SK-N-SH treated with all-trans-retinoic acid at 6 μM for 48 hours (cell line): Measurements from ENCODE around the gene RBPJ.

Experiments used
- ATAC-seq: fragments of 200-7000 bp; cut with Tn5 transposase; 3 replicates; pipeline ENCODE4 v1.9.1; 2020; ENCODE audit warnings: mild to moderate bottlenecking, moderate library complexity
- ARNTL ChIP-seq: fragments of 450-650 bp; formaldehyde crosslinking; IDR thresholded peaks from 2 replicates; pipeline ENCODE4 v1.5.0; 2020; ENCODE audit warnings: low read depth, mild to moderate bottlenecking, moderate library complexity, borderline replicate concordance
- BACH2 ChIP-seq: fragments of 250-450 bp; sonication (Bioruptor Pico); IDR thresholded peaks from 2 replicates; pipeline ENCODE4 v1.9.0; 2021; ENCODE audit warnings: mild to moderate bottlenecking, borderline replicate concordance
- CREB5 ChIP-seq: fragments of 250-450 bp; sonication (Bioruptor Pico); IDR thresholded peaks from 2 replicates; pipeline ENCODE4 v1.5.1; 2020; ENCODE audit warnings: low read depth, mild to moderate bottlenecking, moderate library complexity
- CSDC2 ChIP-seq: fragments of 250-450 bp; sonication (Bioruptor Pico); IDR thresholded peaks from 2 replicates; pipeline ENCODE4 v1.5.0; 2020; ENCODE audit warnings: mild to moderate bottlenecking, moderate library complexity
- CSRNP3 ChIP-seq: fragments of 250-450 bp; sonication (Bioruptor Pico); IDR thresholded peaks from 2 replicates; pipeline ENCODE4 v1.5.1; 2021; ENCODE audit warnings: mild to moderate bottlenecking, moderate library complexity
- ESRRG ChIP-seq: fragments of 250-450 bp; sonication (Bioruptor Pico); IDR thresholded peaks from 2 replicates; pipeline ENCODE4 v1.6.1; 2021; ENCODE audit warnings: mild to moderate bottlenecking
- GLIS3 ChIP-seq: fragments of 250-450 bp; sonication (Bioruptor Pico); IDR thresholded peaks from 2 replicates; pipeline ENCODE4 v1.5.0; 2020; ENCODE audit warnings: mild to moderate bottlenecking, moderate library complexity
- ISL1 ChIP-seq: fragments of 250-450 bp; sonication (Bioruptor Pico); IDR thresholded peaks from 2 replicates; pipeline ENCODE4 v2.1.2; 2022; ENCODE audit warnings: mild to moderate bottlenecking, moderate library complexity
- OSR1 ChIP-seq: fragments of 250-450 bp; sonication (Bioruptor Pico); IDR thresholded peaks from 2 replicates; pipeline ENCODE4 v1.8.0; 2022; ENCODE audit warnings: moderate library complexity, mild to moderate bottlenecking, inconsistent platforms
- POU6F1 ChIP-seq: fragments of 250-450 bp; sonication (Bioruptor Pico); IDR thresholded peaks from 2 replicates; pipeline ENCODE4 v1.8.0; 2021; ENCODE audit warnings: low read depth, mild to moderate bottlenecking, moderate library complexity, borderline replicate concordance
- PPARA ChIP-seq: fragments of 250-450 bp; sonication (Bioruptor Pico); IDR thresholded peaks from 2 replicates; pipeline ENCODE4 v1.5.0; 2020; ENCODE audit warnings: mild to moderate bottlenecking, borderline replicate concordance
- RARB ChIP-seq: fragments of 250-450 bp; sonication (Bioruptor Pico); IDR thresholded peaks from 2 replicates; pipeline ENCODE4 v1.8.0; 2021; ENCODE audit warnings: mild to moderate bottlenecking, moderate library complexity
- TCF4 ChIP-seq: fragments of 250-450 bp; sonication (Bioruptor Pico); IDR thresholded peaks from 2 replicates; pipeline ENCODE4 v1.8.0; 2021; ENCODE audit warnings: mild to moderate bottlenecking, moderate library complexity, borderline replicate concordance
- TOX ChIP-seq: fragments of 250-450 bp; sonication (Bioruptor Pico); IDR thresholded peaks from 2 replicates; pipeline ENCODE4 v1.8.0; 2021; ENCODE audit warnings: mild to moderate bottlenecking, moderate library complexity, borderline replicate concordance
- ZFP3 ChIP-seq: fragments of 250-450 bp; sonication (Bioruptor Pico); IDR thresholded peaks from 2 replicates; pipeline ENCODE4 v1.5.0; 2020; ENCODE audit warnings: mild to moderate bottlenecking, moderate library complexity
- ZFP30 ChIP-seq: fragments of 450-650 bp; formaldehyde crosslinking; IDR thresholded peaks from 2 replicates; pipeline ENCODE4 v1.5.0; 2022; ENCODE audit warnings: mild to moderate bottlenecking, moderate library complexity
- ZNF565 ChIP-seq: fragments of 450-650 bp; formaldehyde crosslinking; conservative IDR thresholded peaks from 2 replicates; pipeline ENCODE4 v1.5.0; 2020; ENCODE audit warnings: low read depth, mild to moderate bottlenecking, moderate library complexity
- ZNF70 ChIP-seq: fragments of 450-650 bp; formaldehyde crosslinking; IDR thresholded peaks from 2 replicates; pipeline ENCODE4 v1.5.0; 2020; ENCODE audit warnings: mild to moderate bottlenecking, moderate library complexity
- ZNF8 ChIP-seq: fragments of 450-650 bp; formaldehyde crosslinking; IDR thresholded peaks from 2 replicates; pipeline ENCODE4 v1.5.0; 2020; ENCODE audit warnings: mild to moderate bottlenecking, moderate library complexity
- TF ChIP-seq, protein P1 (sequence below): fragments of 250-450 bp; sonication (Bioruptor Pico); IDR thresholded peaks from 2 replicates; pipeline ENCODE4 v1.5.0; 2020; ENCODE audit warnings: mild to moderate bottlenecking, moderate library complexity
- TF ChIP-seq, protein P2 (sequence below): fragments of 250-450 bp; sonication (Bioruptor Pico); IDR thresholded peaks from 2 replicates; pipeline ENCODE4 v1.8.0; 2020; ENCODE audit warnings: mild to moderate bottlenecking, moderate library complexity, borderline replicate concordance

Gene RBPJ

DNA sequence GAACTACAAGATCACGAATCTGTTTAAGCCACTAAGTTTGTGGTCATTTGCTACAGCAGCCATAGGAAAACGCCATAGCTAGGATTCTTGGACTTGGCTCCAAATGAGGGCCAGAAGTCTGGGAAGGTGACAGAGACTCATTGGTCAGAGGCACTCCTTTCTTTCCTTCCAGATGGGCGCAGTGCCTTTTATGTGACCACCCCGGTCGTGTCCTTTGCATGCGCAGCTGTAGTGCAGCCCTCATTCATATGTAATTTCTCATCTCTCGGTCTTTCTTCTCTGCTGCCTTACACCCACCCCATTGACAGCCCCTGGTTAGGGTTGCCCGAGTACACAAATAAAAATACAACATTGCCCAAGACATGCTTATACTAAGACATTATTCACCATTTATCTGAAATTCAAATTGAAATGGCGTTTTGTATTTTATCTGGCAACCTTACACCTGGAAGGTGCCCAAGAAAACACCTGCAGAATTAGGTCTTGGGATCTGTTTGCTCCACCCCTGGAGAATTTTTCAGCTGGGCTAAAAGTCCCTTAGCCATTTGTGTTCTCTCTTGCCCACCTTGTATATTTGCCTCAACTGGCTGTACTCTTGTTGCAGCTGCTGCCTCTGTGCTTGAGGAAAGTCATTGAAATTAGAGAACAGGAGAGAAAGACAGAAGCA is 147.6 kb downstream of the RBPJ start:
- ATAC-seq = no peak
- TF ChIP-seq, protein P1, sequence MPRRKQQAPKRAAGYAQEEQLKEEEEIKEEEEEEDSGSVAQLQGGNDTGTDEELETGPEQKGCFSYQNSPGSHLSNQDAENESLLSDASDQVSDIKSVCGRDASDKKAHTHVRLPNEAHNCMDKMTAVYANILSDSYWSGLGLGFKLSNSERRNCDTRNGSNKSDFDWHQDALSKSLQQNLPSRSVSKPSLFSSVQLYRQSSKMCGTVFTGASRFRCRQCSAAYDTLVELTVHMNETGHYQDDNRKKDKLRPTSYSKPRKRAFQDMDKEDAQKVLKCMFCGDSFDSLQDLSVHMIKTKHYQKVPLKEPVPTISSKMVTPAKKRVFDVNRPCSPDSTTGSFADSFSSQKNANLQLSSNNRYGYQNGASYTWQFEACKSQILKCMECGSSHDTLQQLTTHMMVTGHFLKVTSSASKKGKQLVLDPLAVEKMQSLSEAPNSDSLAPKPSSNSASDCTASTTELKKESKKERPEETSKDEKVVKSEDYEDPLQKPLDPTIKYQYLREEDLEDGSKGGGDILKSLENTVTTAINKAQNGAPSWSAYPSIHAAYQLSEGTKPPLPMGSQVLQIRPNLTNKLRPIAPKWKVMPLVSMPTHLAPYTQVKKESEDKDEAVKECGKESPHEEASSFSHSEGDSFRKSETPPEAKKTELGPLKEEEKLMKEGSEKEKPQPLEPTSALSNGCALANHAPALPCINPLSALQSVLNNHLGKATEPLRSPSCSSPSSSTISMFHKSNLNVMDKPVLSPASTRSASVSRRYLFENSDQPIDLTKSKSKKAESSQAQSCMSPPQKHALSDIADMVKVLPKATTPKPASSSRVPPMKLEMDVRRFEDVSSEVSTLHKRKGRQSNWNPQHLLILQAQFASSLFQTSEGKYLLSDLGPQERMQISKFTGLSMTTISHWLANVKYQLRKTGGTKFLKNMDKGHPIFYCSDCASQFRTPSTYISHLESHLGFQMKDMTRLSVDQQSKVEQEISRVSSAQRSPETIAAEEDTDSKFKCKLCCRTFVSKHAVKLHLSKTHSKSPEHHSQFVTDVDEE = no peak
- TF ChIP-seq TCF4 (CRISPR knock-in tag) (no peak), ARNTL (no peak), ZFP30 (CRISPR knock-in tag) (no peak), TOX (CRISPR knock-in tag) (no peak), ZNF70 (CRISPR knock-in tag) (no peak), ZNF8 (CRISPR knock-in tag) (no peak)
- TF ChIP-seq, all 23 proteins: peak for 0

DNA sequence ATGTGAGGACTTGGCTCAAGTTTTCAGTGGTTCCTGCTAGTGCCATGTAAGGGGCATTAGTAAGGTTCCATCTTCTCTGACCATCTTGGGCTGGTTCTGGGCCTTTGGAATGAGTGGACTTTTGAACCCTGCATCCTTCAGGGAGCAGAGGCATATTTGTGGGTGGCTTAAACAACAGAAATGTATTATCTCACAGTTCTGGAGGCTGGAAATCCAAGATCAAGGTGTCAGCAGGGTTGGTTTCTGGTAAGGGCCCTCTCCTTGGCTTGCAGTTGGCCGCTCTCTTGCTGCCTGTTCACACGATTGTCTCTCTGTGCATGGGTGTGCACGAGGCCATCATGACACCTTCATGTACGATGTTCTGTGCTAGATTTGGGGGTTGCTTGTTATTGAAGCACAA is 148.2 kb downstream of the RBPJ start:
- ATAC-seq = no peak
- no peak for TF ChIP-seq TOX (CRISPR knock-in tag)
- no peak for TF ChIP-seq ESRRG
- TF ChIP-seq CSRNP3 (CRISPR knock-in tag) = no peak
- no peak for TF ChIP-seq ZFP30 (CRISPR knock-in tag)
- no peak for TF ChIP-seq PPARA
- no peak for TF ChIP-seq POU6F1 (CRISPR knock-in tag)
- TF ChIP-seq ZNF70 (CRISPR knock-in tag) = no peak
- TF ChIP-seq RARB (CRISPR knock-in tag) = no peak
- TF ChIP-seq OSR1 (CRISPR knock-in tag) = no peak
- no peak for TF ChIP-seq ZNF8 (CRISPR knock-in tag)
- no peak for TF ChIP-seq CREB5 (CRISPR knock-in tag)
- TF ChIP-seq ARNTL = no peak
- TF ChIP-seq ZFP3 (CRISPR knock-in tag) = no peak
- TF ChIP-seq ZNF565 (CRISPR knock-in tag) = no peak

DNA sequence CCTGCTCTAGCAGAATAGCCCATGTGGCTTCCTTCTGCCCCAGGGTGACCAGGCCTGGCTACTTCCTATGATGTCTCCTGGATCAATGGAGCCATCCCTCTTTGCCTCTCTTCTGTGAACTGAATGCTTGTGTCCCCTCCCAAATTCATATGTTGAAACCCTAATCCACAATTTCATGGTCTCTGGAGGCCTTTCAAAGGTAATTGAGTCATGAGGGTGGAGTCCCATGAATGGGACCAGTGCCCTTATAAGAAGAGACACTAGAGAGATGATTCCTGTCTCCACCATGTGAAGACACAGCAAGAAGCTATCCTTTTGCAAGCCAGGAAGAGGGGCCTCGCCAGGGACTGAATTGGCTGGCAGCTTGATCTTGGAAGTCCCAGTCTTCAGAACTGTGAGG is 151.1 kb downstream of the RBPJ start:
- ATAC-seq = no peak
- no peak for TF ChIP-seq ZNF565 (CRISPR knock-in tag)
- no peak for TF ChIP-seq ZFP3 (CRISPR knock-in tag)
- no peak for TF ChIP-seq ZFP30 (CRISPR knock-in tag)
- TF ChIP-seq GLIS3 (CRISPR knock-in tag) = no peak
- TF ChIP-seq ISL1 = no peak

DNA sequence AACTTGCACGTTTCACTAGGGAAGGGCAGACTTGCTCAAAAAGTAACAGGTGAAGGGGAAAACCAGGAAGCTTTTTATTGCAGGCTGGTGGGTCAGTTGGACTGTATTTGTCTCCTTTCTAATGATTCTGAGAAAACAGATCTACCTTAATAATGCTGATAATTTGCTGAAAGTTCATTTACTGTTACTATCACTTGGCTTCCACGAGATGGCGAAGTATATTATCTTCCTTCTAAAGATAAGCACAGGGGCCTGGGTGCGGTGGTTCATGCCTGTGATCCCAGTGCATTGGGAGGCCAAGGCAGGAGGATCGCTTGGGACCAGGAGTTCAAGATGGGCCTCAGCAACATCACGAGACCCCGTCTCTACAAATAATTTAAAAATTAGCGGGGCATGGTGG is 153.1 kb downstream of the RBPJ start:
- TF ChIP-seq BACH2 (CRISPR knock-in tag) (no peak), RARB (CRISPR knock-in tag) (no peak), PPARA (no peak), ARNTL (no peak)

DNA sequence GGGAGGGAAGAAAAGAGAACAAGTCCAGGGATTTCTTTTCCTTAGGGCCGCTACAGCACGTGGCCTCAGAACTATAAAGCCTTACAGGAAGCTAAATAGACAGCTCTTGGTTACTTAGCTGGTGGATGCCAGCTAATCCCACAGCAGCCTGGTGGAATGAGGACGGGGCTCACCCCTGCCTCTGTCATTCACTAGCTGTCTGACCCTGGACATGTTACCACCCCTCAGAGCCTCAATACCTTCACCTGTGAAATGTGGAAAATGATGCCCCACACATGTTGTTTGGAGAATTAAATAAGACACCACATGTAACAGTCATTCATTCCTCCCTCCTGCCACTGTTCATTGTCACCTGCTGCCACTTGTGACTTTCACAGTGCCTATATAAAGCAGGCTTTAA is 153.7 kb downstream of the RBPJ start:
- ATAC-seq = no peak
- TF ChIP-seq ZNF565 (CRISPR knock-in tag) (no peak), CSDC2 (CRISPR knock-in tag) (no peak), TOX (CRISPR knock-in tag) (no peak), ZFP30 (CRISPR knock-in tag) (no peak), ESRRG (no peak), OSR1 (CRISPR knock-in tag) (no peak), TCF4 (CRISPR knock-in tag) (no peak), ZNF70 (CRISPR knock-in tag) (no peak)
- TF ChIP-seq, protein P2, sequence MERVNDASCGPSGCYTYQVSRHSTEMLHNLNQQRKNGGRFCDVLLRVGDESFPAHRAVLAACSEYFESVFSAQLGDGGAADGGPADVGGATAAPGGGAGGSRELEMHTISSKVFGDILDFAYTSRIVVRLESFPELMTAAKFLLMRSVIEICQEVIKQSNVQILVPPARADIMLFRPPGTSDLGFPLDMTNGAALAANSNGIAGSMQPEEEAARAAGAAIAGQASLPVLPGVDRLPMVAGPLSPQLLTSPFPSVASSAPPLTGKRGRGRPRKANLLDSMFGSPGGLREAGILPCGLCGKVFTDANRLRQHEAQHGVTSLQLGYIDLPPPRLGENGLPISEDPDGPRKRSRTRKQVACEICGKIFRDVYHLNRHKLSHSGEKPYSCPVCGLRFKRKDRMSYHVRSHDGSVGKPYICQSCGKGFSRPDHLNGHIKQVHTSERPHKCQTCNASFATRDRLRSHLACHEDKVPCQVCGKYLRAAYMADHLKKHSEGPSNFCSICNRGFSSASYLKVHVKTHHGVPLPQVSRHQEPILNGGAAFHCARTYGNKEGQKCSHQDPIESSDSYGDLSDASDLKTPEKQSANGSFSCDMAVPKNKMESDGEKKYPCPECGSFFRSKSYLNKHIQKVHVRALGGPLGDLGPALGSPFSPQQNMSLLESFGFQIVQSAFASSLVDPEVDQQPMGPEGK (CRISPR knock-in tag) = no peak

More for the DNA sequence above, 153.1 kb downstream of the RBPJ start:
- no peak for ATAC-seq
